CD4-positive, alpha-beta T cell (primary cell): ENCODE results near the gene ACTN1. TPM values are rescaled to one million over a fixed set of nuclear protein-coding genes. Genes with fewer than 3 reads are reported as not detected.

Experiments used
- ATAC-seq: fragments of 200-7000 bp; cut with Tn5 transposase; one replicate; pipeline ENCODE4 v1.10.0; 2022; ENCODE audit warnings: mild to moderate bottlenecking; ENCODE audit not compliant: poor library complexity
- CTCF ChIA-PET: fragments of 350-600 bp; sonication (Branson Sonifier 250); formaldehyde crosslinking; loops from one replicate; lab custom pipeline; 2021; ENCODE audit warnings: antibody characterized with exemption, inconsistent platforms; lab: Charles Lee
- POLR2A ChIA-PET: fragments of 350-600 bp; sonication (Branson Sonifier 250); formaldehyde crosslinking; loops from one replicate; lab custom pipeline; 2021; ENCODE audit warnings: antibody characterized with exemption, inconsistent platforms; lab: Charles Lee
- DNase-seq, 14 experiments: peaks; one replicate each; pipeline ENCODE4 v3.0.0-alpha.2; 2013 to 2020; ENCODE audit warnings: mixed read lengths in 2 of 14
- H3K27ac ChIP-seq, 2 donors: one replicate each; pipeline versions ENCODE4 v1.5.1 to v1.7.0; 2013; ENCODE audit warnings: low read length in 2 of 2, low read depth in 1 of 2, mild to moderate bottlenecking in 1 of 2
- H3K27me3 ChIP-seq, 2 experiments: 1 replicate in 1 of 2; 2 replicates in 1 of 2; pipeline versions ENCODE4 v1.6.1 to v1.7.0; 2013; ENCODE audit warnings: low read length in 2 of 2, control low read depth in 1 of 2, mild to moderate bottlenecking in 1 of 2, moderate library complexity in 1 of 2; ENCODE audit not compliant: insufficient read depth in 2 of 2, control insufficient read depth in 1 of 2
- H3K36me3 ChIP-seq: one replicate; pipeline ENCODE4 v1.6.1; 2013; ENCODE audit warnings: low read length, control low read depth; ENCODE audit not compliant: insufficient read depth
- H3K4me1 ChIP-seq: one replicate; pipeline ENCODE4 v1.6.1; 2013; ENCODE audit warnings: low read length, control low read depth; ENCODE audit not compliant: insufficient read depth
- H3K4me3 ChIP-seq: one replicate; pipeline ENCODE4 v1.5.1; 2013; ENCODE audit warnings: mild to moderate bottlenecking, low read length, moderate library complexity
- H3K9me3 ChIP-seq, 2 experiments: 1 replicate in 1 of 2; 2 replicates in 1 of 2; pipeline versions ENCODE4 v1.6.1 to v1.7.0; 2013; ENCODE audit warnings: low read length in 2 of 2, mild to moderate bottlenecking in 2 of 2, control low read depth in 1 of 2, moderate library complexity in 1 of 2; ENCODE audit not compliant: control insufficient read depth in 1 of 2, insufficient read depth in 1 of 2
- H3K27ac Mint-ChIP-seq: one replicate; pipeline ENCODE4 v1.8.0; 2020; ENCODE audit warnings: mixed read lengths
- H3K27me3 Mint-ChIP-seq: one replicate; pipeline ENCODE4 v1.8.0; 2021; ENCODE audit warnings: mixed read lengths
- H3K36me3 Mint-ChIP-seq: one replicate; pipeline ENCODE4 v1.8.0; 2021; ENCODE audit warnings: low read depth, mixed read lengths
- H3K4me1 Mint-ChIP-seq: one replicate; pipeline ENCODE4 v1.8.0; 2021; ENCODE audit warnings: low read depth, mixed read lengths
- H3K4me3 Mint-ChIP-seq: one replicate; pipeline ENCODE4 v1.8.0; 2020; ENCODE audit warnings: mild to moderate bottlenecking, mixed read lengths
- H3K9me3 Mint-ChIP-seq: one replicate; pipeline ENCODE4 v1.8.0; 2020; ENCODE audit warnings: mixed read lengths
- intact Hi-C, 2 experiments: fragments of 100-400 bp; cut with DNase I in 1 of 2; cut with micrococcal nuclease in 1 of 2; formaldehyde crosslinking; loops; one replicate each; pipeline versions ENCODE4 v1.15.1 to v1.9.0; 2023 to 2025; cut with DNase I, micrococcal nuclease
- total RNA-seq, 174 experiments: library from RNA in 2 of 174; stranded (reverse) in 2 of 174; gene quantifications; one replicate each; pipeline ENCODE4 v1.2.3 and lab custom pipeline; 2021 to 2026
- TF ChIP-seq, protein P1 (sequence below): fragments of 200-600 bp; IDR thresholded peaks from one replicate; pipeline ENCODE4 v1.8.0; 2022; ENCODE audit warnings: antibody characterized with exemption, mild to moderate bottlenecking

Gene ACTN1
- total RNA-seq, 2 experiments from 2014 or later: 128 to 143 TPM

DNA sequence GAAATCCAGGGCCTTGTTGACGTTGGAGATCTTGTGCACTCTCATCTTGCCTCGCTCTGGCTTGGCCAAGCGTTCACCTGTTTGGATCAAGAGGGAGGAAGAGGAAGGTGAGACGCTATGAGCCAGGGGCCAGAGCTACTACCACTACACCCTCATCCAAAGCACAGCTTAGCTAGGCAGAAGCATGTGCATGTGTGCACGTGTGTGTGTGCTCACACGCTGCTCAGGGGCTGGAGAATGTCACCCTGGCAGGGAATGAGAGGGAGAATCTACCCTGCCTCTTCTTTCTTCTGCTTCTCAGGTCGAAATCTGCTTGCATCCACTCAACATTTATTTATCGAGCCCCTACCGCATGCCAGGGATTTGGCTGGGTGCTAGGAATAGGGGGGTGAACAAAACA lies 58.1 kb downstream of the ACTN1 start:
- Histone ChIP-seq H3K4me1 (peaks cover 27% of the 10 kb centered on the region), H3K9me3 (peaks cover 2 to 4% of the 10 kb centered on the region in 2 experiments), H3K36me3 (peaks cover 44% of the 10 kb centered on the region), H3K27me3 (no peaks in the 10 kb centered on the region), H3K27ac (no peak overlapping the region), H3K4me3 (no peak overlapping the region)
- Mint-ChIP-seq H3K27ac (peak overlapping the region; percentile 71), H3K27me3 (no peaks in the 10 kb centered on the region), H3K4me3 (no peak overlapping the region), H3K9me3 (peaks cover 4% of the 10 kb centered on the region), H3K4me1 (peaks cover 62% of the 10 kb centered on the region), H3K36me3 (peaks cover 86% of the 10 kb centered on the region)
- no peak for DNase-seq
- intact Hi-C loops: no loop called here
- ATAC-seq: no peak
- TF ChIP-seq, protein P1, sequence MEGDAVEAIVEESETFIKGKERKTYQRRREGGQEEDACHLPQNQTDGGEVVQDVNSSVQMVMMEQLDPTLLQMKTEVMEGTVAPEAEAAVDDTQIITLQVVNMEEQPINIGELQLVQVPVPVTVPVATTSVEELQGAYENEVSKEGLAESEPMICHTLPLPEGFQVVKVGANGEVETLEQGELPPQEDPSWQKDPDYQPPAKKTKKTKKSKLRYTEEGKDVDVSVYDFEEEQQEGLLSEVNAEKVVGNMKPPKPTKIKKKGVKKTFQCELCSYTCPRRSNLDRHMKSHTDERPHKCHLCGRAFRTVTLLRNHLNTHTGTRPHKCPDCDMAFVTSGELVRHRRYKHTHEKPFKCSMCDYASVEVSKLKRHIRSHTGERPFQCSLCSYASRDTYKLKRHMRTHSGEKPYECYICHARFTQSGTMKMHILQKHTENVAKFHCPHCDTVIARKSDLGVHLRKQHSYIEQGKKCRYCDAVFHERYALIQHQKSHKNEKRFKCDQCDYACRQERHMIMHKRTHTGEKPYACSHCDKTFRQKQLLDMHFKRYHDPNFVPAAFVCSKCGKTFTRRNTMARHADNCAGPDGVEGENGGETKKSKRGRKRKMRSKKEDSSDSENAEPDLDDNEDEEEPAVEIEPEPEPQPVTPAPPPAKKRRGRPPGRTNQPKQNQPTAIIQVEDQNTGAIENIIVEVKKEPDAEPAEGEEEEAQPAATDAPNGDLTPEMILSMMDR: no peak
- POLR2A ChIA-PET: no interaction called here
- CTCF ChIA-PET: no interaction called here

- Mint-ChIP-seq H3K9me3 (no peaks in the 10 kb centered on the region), H3K27ac (peak overlapping the region; percentile 71), H3K4me3 (no peak overlapping the region), H3K27me3 (no peaks in the 10 kb centered on the region), H3K4me1 (peaks cover 51% of the 10 kb centered on the region), H3K36me3 (peaks cover 82% of the 10 kb centered on the region)
- ChIA-PET POLR2A (interaction anchor here (0.7 kb wide), 1 partner anchor 458 kb away, joined by 3 read pairs; no protein-coding TSS in a partner anchor), CTCF (interaction anchor here (0.7 kb wide), 1 partner anchor 145 kb away, joined by 4 read pairs; no protein-coding TSS in a partner anchor)
- Histone ChIP-seq H3K27me3 (no peaks in the 10 kb centered on the region), H3K9me3 (peaks cover 0 to 3% of the 10 kb centered on the region in 2 experiments), H3K36me3 (peaks cover 32% of the 10 kb centered on the region), H3K27ac (no peak overlapping the region), H3K4me3 (no peak overlapping the region), H3K4me1 (peaks cover 19% of the 10 kb centered on the region)
- ATAC-seq (no peak), DNase-seq (no peak)
- TF ChIP-seq, protein P1: no peak
- intact Hi-C loops: no loop called here
Observed at GRCh38 chr14:68919129-68919927, 59.8 kb downstream of the ACTN1 start.

- no peaks in the 10 kb centered on the region for H3K27me3 ChIP-seq
- ATAC-seq (peak; percentile 85), DNase-seq (peak in 2 of 14 experiments; percentile 14 to 27)
- no peak overlapping the region for H3K4me3 ChIP-seq
- Mint-ChIP-seq H3K36me3 (peaks cover 75% of the 10 kb centered on the region), H3K27ac (peak overlapping the region; percentile 71), H3K27me3 (no peaks in the 10 kb centered on the region), H3K9me3 (no peaks in the 10 kb centered on the region), H3K4me3 (peak overlapping the region; percentile 30), H3K4me1 (peaks cover 45% of the 10 kb centered on the region)
- intact Hi-C loops: no loop called here
- CTCF ChIA-PET: interaction anchor here (0.7 kb wide), 1 partner anchor 146 kb away, joined by 4 read pairs; no protein-coding TSS in a partner anchor
- peaks cover 0 to 3% of the 10 kb centered on the region in 2 experiments for H3K9me3 ChIP-seq
- TF ChIP-seq, protein P1: no peak
- H3K27ac ChIP-seq: no peak overlapping the region
- H3K36me3 ChIP-seq: peaks cover 28% of the 10 kb centered on the region
- H3K4me1 ChIP-seq: peaks cover 15% of the 10 kb centered on the region
- POLR2A ChIA-PET: no interaction called here
Observed at GRCh38 chr14:68918612-68919011, 60.5 kb downstream of the ACTN1 start.
